ENCODE measurements around the gene TTC39B. TPM values are rescaled to one million over a fixed set of nuclear protein-coding genes. Genes with fewer than 3 reads are reported as not detected.
A peak's percentile ranks its signal among the peaks of the same experiment; 100 is the strongest.
"Not testable (repeated sequence)": the region's sequence is repeated elsewhere in the genome, so short reads cannot be mapped to it uniquely, and the experiment has no call there.

Gene TTC39B
- total and polyA plus RNA-seq, 3 experiments from 2014 or later: 6.9 to 12.1 (median 11.3) TPM

DNA sequence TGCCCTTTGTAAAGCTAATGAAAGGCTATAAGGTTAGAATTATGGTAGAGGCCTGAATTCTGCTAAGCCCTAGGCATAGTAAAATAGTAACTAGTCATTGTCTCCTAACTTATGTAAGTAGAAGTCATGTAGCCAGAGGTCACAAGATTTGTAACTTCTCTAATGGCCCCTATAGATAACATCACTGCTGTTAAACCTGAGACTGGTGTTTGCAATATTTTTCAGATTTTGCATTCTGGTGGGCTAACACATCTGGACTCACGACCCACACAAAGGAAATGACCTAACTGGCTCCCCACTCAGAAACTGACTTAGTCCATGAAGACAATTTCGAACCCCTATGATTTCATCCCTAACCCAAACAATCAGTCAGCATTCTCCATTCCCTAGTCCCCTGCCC lies 37.2 kb upstream of the TTC39B start:
- H3K9me3 Mint-ChIP-seq: no peaks in the 10 kb centered on the region
- H3K4me3 Mint-ChIP-seq: no peak overlapping the region
- CTCF ChIA-PET: no interaction called here
- no peaks in the 10 kb centered on the region for H3K27me3 Mint-ChIP-seq
- no peaks in the 10 kb centered on the region for H3K9me3 ChIP-seq (ENCODE audit: low read length)
- H3K4me3 ChIP-seq (ENCODE audit: low read length): no peak overlapping the region
- H3K27ac Mint-ChIP-seq: no peak overlapping the region
- H3K27ac ChIP-seq (ENCODE audit: low read depth, low read length): no peak overlapping the region
- no peaks in the 10 kb centered on the region for H3K4me1 ChIP-seq (ENCODE audit: insufficient read depth, low read length)
- no peaks in the 10 kb centered on the region for H3K36me3 ChIP-seq (ENCODE audit: insufficient read depth, low read length)
- no peaks in the 10 kb centered on the region for H3K4me1 Mint-ChIP-seq
- no peaks in the 10 kb centered on the region for H3K27me3 ChIP-seq (ENCODE audit: insufficient read depth, low read length, poor library complexity, severe bottlenecking)
- H3K36me3 Mint-ChIP-seq: peaks cover 0 to 10% (median 0%) of the 10 kb centered on the region in 3 donors
- POLR2A ChIA-PET: no interaction called here
- DNase-seq: no peak

- CTCF ChIA-PET: no interaction called here
- POLR2A ChIA-PET: no interaction called here
- no peaks in the 10 kb centered on the region for H3K4me1 ChIP-seq (ENCODE audit: insufficient read depth, low read length)
Observed at GRCh38 chr9:15333376-15333881, 26.4 kb upstream of the TTC39B start.

DNA sequence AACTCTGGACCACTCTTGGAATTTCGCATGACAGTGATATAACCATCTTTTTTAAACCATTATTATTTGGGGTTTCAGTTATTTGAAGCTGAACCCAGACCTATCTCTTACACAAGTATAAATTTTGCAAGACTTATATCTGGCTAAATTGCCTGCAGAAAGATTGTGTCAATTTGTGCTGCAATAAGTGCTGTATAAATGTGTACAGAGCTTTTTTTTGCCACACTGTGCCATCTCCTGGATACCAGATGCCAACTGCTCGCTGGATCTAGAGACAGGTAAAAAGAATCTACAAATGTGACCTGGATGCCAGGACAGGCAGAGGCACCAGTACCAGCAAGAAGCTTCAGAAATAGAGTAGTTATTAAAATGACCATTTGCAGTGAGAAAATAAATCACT lies 25.9 kb upstream of the TTC39B start:
- ChIA-PET CTCF (no interaction called here), POLR2A (no interaction called here)
- H3K4me1 ChIP-seq (ENCODE audit: insufficient read depth, low read length): no peaks in the 10 kb centered on the region

More at GRCh38 chr9:15333376-15333881, 26.4 kb upstream of the TTC39B start:
- no peak for DNase-seq
- Histone ChIP-seq H3K9me3 (ENCODE audit: low read length) (no peaks in the 10 kb centered on the region), H3K27ac (ENCODE audit: low read depth, low read length) (no peak overlapping the region), H3K36me3 (ENCODE audit: insufficient read depth, low read length) (no peaks in the 10 kb centered on the region), H3K27me3 (ENCODE audit: insufficient read depth, low read length, poor library complexity, severe bottlenecking) (no peaks in the 10 kb centered on the region), H3K4me3 (ENCODE audit: low read length) (no peak overlapping the region)
- no peaks in the 10 kb centered on the region for H3K36me3 Mint-ChIP-seq
- H3K9me3 Mint-ChIP-seq: no peaks in the 10 kb centered on the region
- peaks cover 0 to 4% of the 10 kb centered on the region in 2 donors for H3K27me3 Mint-ChIP-seq
- H3K27ac Mint-ChIP-seq: no peak overlapping the region
- no peaks in the 10 kb centered on the region for H3K4me1 Mint-ChIP-seq
- no peak overlapping the region for H3K4me3 Mint-ChIP-seq

GRCh38 chr9:15329539-15330109 lies 22.6 kb upstream of the TTC39B start:
- H3K4me3 Mint-ChIP-seq: no peak overlapping the region
- H3K4me3 ChIP-seq (ENCODE audit: low read length): no peak overlapping the region
- H3K4me1 ChIP-seq (ENCODE audit: insufficient read depth, low read length): no peaks in the 10 kb centered on the region
- ChIA-PET CTCF (interaction anchor here (1.4 kb wide), 1 partner anchor 22 kb away, joined by 3 read pairs; the partner anchor contains the start of gene TTC39B), POLR2A (no interaction called here)
- H3K9me3 Mint-ChIP-seq: peaks cover 0 to 6% (median 3%) of the 10 kb centered on the region in 5 donors
- no peaks in the 10 kb centered on the region for H3K27me3 ChIP-seq (ENCODE audit: insufficient read depth, low read length, poor library complexity, severe bottlenecking)
- H3K27ac ChIP-seq (ENCODE audit: low read depth, low read length): no peak overlapping the region
- DNase-seq: no peak
- H3K36me3 ChIP-seq (ENCODE audit: insufficient read depth, low read length): no peaks in the 10 kb centered on the region
- H3K4me1 Mint-ChIP-seq: no peaks in the 10 kb centered on the region
- H3K27ac Mint-ChIP-seq: peak overlapping the region in 1 of 8 donors; percentile 50
- H3K9me3 ChIP-seq (ENCODE audit: low read length): no peaks in the 10 kb centered on the region
- H3K27me3 Mint-ChIP-seq: peaks cover 2 to 7% of the 10 kb centered on the region in 2 donors
- H3K36me3 Mint-ChIP-seq: peaks cover 0 to 13% (median 0%) of the 10 kb centered on the region in 3 donors

More for the DNA sequence above, 25.9 kb upstream of the TTC39B start:
- peaks cover 0 to 7% of the 10 kb centered on the region in 2 donors for H3K27me3 Mint-ChIP-seq
- H3K4me3 ChIP-seq (ENCODE audit: low read length): no peak overlapping the region
- peak overlapping the region in 1 of 8 donors; percentile 48 for H3K27ac Mint-ChIP-seq
- H3K9me3 Mint-ChIP-seq: no peaks in the 10 kb centered on the region
- no peaks in the 10 kb centered on the region for H3K9me3 ChIP-seq (ENCODE audit: low read length)
- DNase-seq: no peak
- H3K36me3 ChIP-seq (ENCODE audit: insufficient read depth, low read length): no peaks in the 10 kb centered on the region
- no peaks in the 10 kb centered on the region for H3K36me3 Mint-ChIP-seq
- H3K4me3 Mint-ChIP-seq: no peak overlapping the region
- H3K4me1 Mint-ChIP-seq: no peaks in the 10 kb centered on the region
- H3K27me3 ChIP-seq (ENCODE audit: insufficient read depth, low read length, poor library complexity, severe bottlenecking): no peaks in the 10 kb centered on the region
- H3K27ac ChIP-seq (ENCODE audit: low read depth, low read length): no peak overlapping the region

- H3K27ac Mint-ChIP-seq: no peak overlapping the region
- H3K4me3 Mint-ChIP-seq: no peak overlapping the region
- no peaks in the 10 kb centered on the region for H3K27me3 ChIP-seq (ENCODE audit: insufficient read depth, low read length, poor library complexity, severe bottlenecking)
- H3K36me3 ChIP-seq (ENCODE audit: insufficient read depth, low read length): no peaks in the 10 kb centered on the region
- H3K4me3 ChIP-seq (ENCODE audit: low read length): no peak overlapping the region
- no peaks in the 10 kb centered on the region for H3K9me3 ChIP-seq (ENCODE audit: low read length)
- H3K27me3 Mint-ChIP-seq: peaks cover 3 to 13% of the 10 kb centered on the region in 2 donors
- CTCF ChIA-PET: no interaction called here
- peaks cover 0 to 6% (median 3%) of the 10 kb centered on the region in 5 donors for H3K9me3 Mint-ChIP-seq
- DNase-seq: no peak
- H3K27ac ChIP-seq (ENCODE audit: low read depth, low read length): no peak overlapping the region
- no peaks in the 10 kb centered on the region for H3K4me1 ChIP-seq (ENCODE audit: insufficient read depth, low read length)
- POLR2A ChIA-PET: no interaction called here
- no peaks in the 10 kb centered on the region for H3K4me1 Mint-ChIP-seq
- H3K36me3 Mint-ChIP-seq: peaks cover 0 to 20% (median 0%) of the 10 kb centered on the region in 3 donors
Observed at GRCh38 chr9:15328946-15329345, 21.9 kb upstream of the TTC39B start.

- CTCF ChIA-PET; H3K4me3 ChIP-seq (ENCODE audit: low read length); H3K4me1 Mint-ChIP-seq: not testable (repeated sequence)
Observed at GRCh38 chr9:15322695-15323094, 15.7 kb upstream of the TTC39B start.

GRCh38 chr9:15319661-15320060 lies 12.6 kb upstream of the TTC39B start:
- POLR2A ChIA-PET; H3K9me3 ChIP-seq (ENCODE audit: low read length); DNase-seq; H3K4me3 Mint-ChIP-seq; H3K27ac ChIP-seq (ENCODE audit: low read depth, low read length); H3K27ac Mint-ChIP-seq; H3K27me3 ChIP-seq (ENCODE audit: insufficient read depth, low read length, poor library complexity, severe bottlenecking); H3K4me3 ChIP-seq (ENCODE audit: low read length); H3K4me1 Mint-ChIP-seq; H3K4me1 ChIP-seq (ENCODE audit: insufficient read depth, low read length); H3K9me3 Mint-ChIP-seq; H3K36me3 ChIP-seq (ENCODE audit: insufficient read depth, low read length): not testable (repeated sequence)
- CTCF ChIA-PET: interaction anchor here (0.7 kb wide), 1 partner anchor 16 kb away, joined by 3 read pairs; no protein-coding TSS in a partner anchor
- peaks cover 4 to 12% of the 10 kb centered on the region in 2 donors for H3K27me3 Mint-ChIP-seq
- peaks cover 0 to 23% (median 2%) of the 10 kb centered on the region in 3 donors for H3K36me3 Mint-ChIP-seq

More at GRCh38 chr9:15322695-15323094, 15.7 kb upstream of the TTC39B start:
- Mint-ChIP-seq H3K9me3 (peaks cover 0 to 11% (median 8%) of the 10 kb centered on the region in 5 donors), H3K27me3 (peaks cover 6 to 12% of the 10 kb centered on the region in 2 donors), H3K36me3 (peaks cover 0 to 35% (median 2%) of the 10 kb centered on the region in 3 donors)
- DNase-seq; H3K27ac ChIP-seq (ENCODE audit: low read depth, low read length); H3K27me3 ChIP-seq (ENCODE audit: insufficient read depth, low read length, poor library complexity, severe bottlenecking); H3K4me3 Mint-ChIP-seq; H3K4me1 ChIP-seq (ENCODE audit: insufficient read depth, low read length); POLR2A ChIA-PET; H3K36me3 ChIP-seq (ENCODE audit: insufficient read depth, low read length); H3K27ac Mint-ChIP-seq; H3K9me3 ChIP-seq (ENCODE audit: low read length): not testable (repeated sequence)

DNA sequence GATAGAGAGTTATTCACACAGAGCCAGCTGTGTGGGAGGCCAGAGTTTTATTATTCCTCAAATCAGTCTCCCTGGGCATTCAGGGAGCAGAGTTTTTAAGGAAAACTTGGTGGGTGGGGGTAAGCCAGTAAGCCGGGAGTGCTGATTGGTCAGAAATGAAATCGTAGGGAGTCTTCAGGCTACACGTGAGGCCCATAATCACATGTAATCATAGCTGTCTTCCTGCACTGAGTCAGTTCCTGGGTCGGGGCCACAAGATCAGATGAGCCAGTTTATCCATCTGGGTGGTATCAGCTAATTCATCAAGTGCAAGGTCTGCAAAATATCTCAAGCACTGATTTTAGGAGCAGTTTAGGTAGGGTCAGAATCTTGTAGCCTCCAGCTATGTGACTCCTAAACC lies 10.8 kb upstream of the TTC39B start:
- Histone ChIP-seq H3K27me3 (ENCODE audit: insufficient read depth, low read length, poor library complexity, severe bottlenecking) (no peaks in the 10 kb centered on the region), H3K36me3 (ENCODE audit: insufficient read depth, low read length) (no peaks in the 10 kb centered on the region), H3K9me3 (ENCODE audit: low read length) (no peaks in the 10 kb centered on the region), H3K27ac (ENCODE audit: low read depth, low read length) (no peak overlapping the region), H3K4me3 (ENCODE audit: low read length) (no peak overlapping the region), H3K4me1 (ENCODE audit: insufficient read depth, low read length) (no peaks in the 10 kb centered on the region)
- Mint-ChIP-seq H3K4me1 (no peaks in the 10 kb centered on the region), H3K9me3 (peaks cover 0 to 4% (median 3%) of the 10 kb centered on the region in 5 donors), H3K4me3 (no peak overlapping the region), H3K36me3 (peaks cover 0 to 11% (median 2%) of the 10 kb centered on the region in 3 donors), H3K27ac (no peak overlapping the region), H3K27me3 (peaks cover 3 to 6% of the 10 kb centered on the region in 2 donors)
- no peak for DNase-seq
- ChIA-PET POLR2A (no interaction called here), CTCF (no interaction called here)

Measured in CD8-positive, alpha-beta memory T cell (primary cell).